Neuron (in vitro differentiated cells): Measurements from ENCODE around the gene UBE2Z.
A peak's percentile ranks its signal among the peaks of the same experiment; 100 is the strongest.
"Not testable (repeated sequence)": the region's sequence is repeated elsewhere in the genome, so short reads cannot be mapped to it uniquely, and the experiment has no call there.

Source experiments
- H2AFZ ChIP-seq: one replicate; pipeline ENCODE4 v1.6.1; 2013; ENCODE audit warnings: low read depth, mild to moderate bottlenecking, inconsistent platforms, low read length, moderate library complexity
- H3K27me3 ChIP-seq: one replicate; pipeline ENCODE4 v1.6.1; 2013; ENCODE audit warnings: low read length; ENCODE audit not compliant: insufficient read depth
- H3K36me3 ChIP-seq: one replicate; pipeline ENCODE4 v1.6.1; 2013; ENCODE audit warnings: low read length; ENCODE audit not compliant: insufficient read depth
- H3K4me1 ChIP-seq: one replicate; pipeline ENCODE4 v1.6.1; 2013; ENCODE audit warnings: low read length; ENCODE audit not compliant: insufficient read depth
- H3K4me3 ChIP-seq: 2 replicates; pipeline ENCODE4 v1.5.1; 2013; ENCODE audit warnings: mild to moderate bottlenecking, low read length, moderate library complexity
- H3K9me3 ChIP-seq: one replicate; pipeline ENCODE4 v1.6.1; 2013; ENCODE audit warnings: low read length

The UBE2Z gene

GRCh38 chr17:48912476-48912875 is 4.3 kb downstream of the UBE2Z start:
- Histone ChIP-seq H3K4me3 (no peak overlapping the region), H3K9me3 (no peaks in the 10 kb centered on the region), H2AFZ (no peak overlapping the region), H3K4me1 (peaks cover 22% of the 10 kb centered on the region), H3K27me3 (no peaks in the 10 kb centered on the region), H3K36me3 (peaks cover 61% of the 10 kb centered on the region)

GRCh38 chr17:48915459-48916282 is 7.5 kb downstream of the UBE2Z start:
- H3K4me1 ChIP-seq = peaks cover 5% of the 10 kb centered on the region
- no peak overlapping the region for H2AFZ ChIP-seq
- H3K9me3 ChIP-seq = no peaks in the 10 kb centered on the region
- peaks cover 81% of the 10 kb centered on the region for H3K36me3 ChIP-seq
- no peak overlapping the region for H3K4me3 ChIP-seq
- H3K27me3 ChIP-seq = no peaks in the 10 kb centered on the region

- Histone ChIP-seq H3K4me1 (no peaks in the 10 kb centered on the region), H3K36me3 (peaks cover 93% of the 10 kb centered on the region), H3K9me3 (no peaks in the 10 kb centered on the region), H3K27me3 (no peaks in the 10 kb centered on the region), H2AFZ (no peak overlapping the region), H3K4me3 (no peak overlapping the region)
Observed at GRCh38 chr17:48925251-48925990, 17.2 kb downstream of the UBE2Z start.

DNA sequence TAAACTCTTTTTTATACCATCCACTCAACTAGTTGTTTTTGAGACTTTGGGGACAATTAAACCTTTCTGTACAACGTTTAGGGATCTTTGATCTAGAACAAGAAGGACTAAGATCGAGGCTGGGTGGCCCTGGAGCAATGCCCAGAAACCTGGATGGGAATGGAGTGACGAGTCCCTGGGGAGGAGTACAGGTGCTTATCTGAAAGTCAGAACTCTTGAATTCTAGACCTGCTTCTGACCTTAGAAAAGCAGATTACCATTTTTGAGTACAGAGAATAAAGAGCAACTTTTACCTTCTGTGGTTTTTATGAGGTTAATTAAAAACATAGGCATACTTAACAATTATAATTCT is 17.8 kb downstream of the UBE2Z start:
- Histone ChIP-seq H3K9me3 (no peaks in the 10 kb centered on the region), H3K27me3 (no peaks in the 10 kb centered on the region), H3K4me3 (no peak overlapping the region), H2AFZ (no peak overlapping the region), H3K4me1 (no peaks in the 10 kb centered on the region), H3K36me3 (peaks cover 93% of the 10 kb centered on the region)

DNA sequence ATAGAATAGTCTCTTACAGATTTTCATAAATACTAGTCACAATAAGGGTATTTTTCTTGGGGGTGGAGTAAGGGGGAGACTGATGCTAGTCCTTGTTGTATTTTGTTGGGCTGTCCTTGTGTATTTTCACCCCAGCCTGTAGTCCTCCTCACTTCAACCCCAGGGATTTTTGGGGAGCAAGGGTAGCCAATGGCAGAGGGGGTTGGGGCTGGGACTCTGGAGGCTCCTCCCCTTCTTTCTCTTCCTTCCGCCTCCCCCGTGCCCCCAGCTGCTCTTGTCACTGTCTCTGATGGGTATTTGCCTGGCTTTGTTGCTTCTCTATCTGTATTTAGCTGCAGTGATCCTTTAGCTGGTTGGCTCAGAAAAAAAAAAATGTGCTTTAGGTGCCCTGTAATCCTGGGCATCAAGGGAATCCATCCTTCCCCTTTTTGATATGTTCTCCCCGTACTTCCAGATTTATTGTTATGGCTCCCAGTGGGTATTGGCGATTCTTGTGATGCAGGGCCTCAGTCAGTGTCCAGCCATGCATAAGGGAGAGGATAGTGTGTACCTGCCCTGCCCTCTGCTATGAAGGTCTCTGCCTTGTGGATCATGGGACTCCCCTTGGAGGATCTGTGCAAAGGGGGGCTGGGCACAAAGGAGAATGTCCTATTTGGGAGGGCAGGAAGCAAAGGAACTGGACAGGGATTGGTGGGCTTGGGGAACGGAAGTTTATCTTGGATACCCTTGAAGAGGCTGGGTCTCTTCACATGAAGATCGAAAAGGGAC is 20.0 kb downstream of the UBE2Z start:
- peaks cover 90% of the 10 kb centered on the region for H3K36me3 ChIP-seq
- H3K9me3 ChIP-seq = no peaks in the 10 kb centered on the region
- H3K27me3 ChIP-seq = no peaks in the 10 kb centered on the region
- H2AFZ ChIP-seq = no peak overlapping the region
- no peak overlapping the region for H3K4me3 ChIP-seq
- no peaks in the 10 kb centered on the region for H3K4me1 ChIP-seq

DNA sequence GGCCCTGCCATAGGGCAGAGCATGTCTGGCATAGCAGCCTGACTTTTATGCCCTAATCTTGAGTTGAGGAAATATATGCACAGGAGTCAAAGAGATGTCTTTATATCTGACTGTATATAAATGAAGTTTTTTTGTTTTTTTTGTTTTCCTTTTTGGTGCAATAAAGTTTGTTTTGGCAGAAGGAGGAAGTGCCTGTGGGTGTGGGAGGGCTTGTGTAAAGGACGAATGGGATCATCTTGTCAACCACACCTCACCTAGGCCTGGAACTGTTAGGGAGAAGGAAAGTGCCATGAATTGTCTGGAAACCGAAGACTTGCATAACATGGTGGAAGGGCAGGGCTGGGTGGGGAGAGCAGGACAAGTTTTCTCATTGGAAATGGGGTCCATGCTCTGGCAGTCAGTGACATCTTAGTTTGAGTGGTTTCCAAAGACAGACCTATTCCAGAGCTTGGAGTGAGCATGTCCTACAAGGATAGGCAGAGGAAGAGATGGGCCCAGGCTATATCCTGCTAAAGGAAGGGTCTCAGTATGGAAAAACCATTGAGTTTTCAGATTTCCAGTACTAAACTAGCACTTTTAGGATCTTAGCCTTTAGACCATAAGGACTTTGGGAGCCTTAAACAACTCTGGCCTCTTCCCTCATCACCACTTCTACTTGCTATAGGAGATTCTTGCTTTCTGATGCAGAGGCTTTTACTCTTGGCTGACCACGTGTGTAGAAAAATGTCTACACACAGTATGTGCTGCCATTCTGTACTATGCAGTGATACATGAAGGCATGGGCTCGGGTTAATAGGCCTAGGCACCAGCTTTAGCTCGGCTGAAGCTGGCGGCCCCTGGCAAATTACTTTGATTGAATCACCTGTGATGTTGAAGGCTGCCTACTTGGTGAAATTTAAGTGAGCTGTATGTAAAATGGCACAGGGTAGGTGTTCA is 20.9 kb downstream of the UBE2Z start:
- H3K27me3 ChIP-seq = no peaks in the 10 kb centered on the region
- no peaks in the 10 kb centered on the region for H3K9me3 ChIP-seq
- H3K36me3 ChIP-seq = peaks cover 90% of the 10 kb centered on the region
- H3K4me1 ChIP-seq = no peaks in the 10 kb centered on the region
- no peak overlapping the region for H2AFZ ChIP-seq
- no peak overlapping the region for H3K4me3 ChIP-seq

DNA sequence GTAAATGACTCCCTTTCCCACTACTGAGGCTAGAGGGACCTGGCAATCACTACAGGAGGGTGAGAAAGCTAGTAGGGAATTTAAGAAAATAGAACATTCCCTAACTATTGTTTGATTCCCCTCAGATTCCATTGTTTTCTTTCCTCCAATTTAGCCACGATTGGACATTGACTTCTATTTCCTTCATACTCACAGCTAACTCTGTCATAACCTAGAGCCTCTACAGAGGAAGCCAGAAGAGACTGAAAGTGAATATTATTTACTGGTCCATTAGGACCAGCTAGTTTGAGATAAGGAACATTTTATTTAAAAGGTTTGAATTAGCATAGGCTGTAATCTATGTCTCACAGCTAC is 21.6 kb downstream of the UBE2Z start:
- Histone ChIP-seq H3K36me3 (peaks cover 91% of the 10 kb centered on the region), H2AFZ (no peak overlapping the region), H3K9me3 (no peaks in the 10 kb centered on the region), H3K4me1 (no peaks in the 10 kb centered on the region), H3K27me3 (no peaks in the 10 kb centered on the region), H3K4me3 (no peak overlapping the region)

- H3K9me3 ChIP-seq = no peaks in the 10 kb centered on the region
- H3K27me3 ChIP-seq = no peaks in the 10 kb centered on the region
- no peak overlapping the region for H3K4me3 ChIP-seq
- no peak overlapping the region for H2AFZ ChIP-seq
- peaks cover 87% of the 10 kb centered on the region for H3K36me3 ChIP-seq
- H3K4me1 ChIP-seq = no peaks in the 10 kb centered on the region
Observed at GRCh38 chr17:48930435-48930873, 22.2 kb downstream of the UBE2Z start.

DNA sequence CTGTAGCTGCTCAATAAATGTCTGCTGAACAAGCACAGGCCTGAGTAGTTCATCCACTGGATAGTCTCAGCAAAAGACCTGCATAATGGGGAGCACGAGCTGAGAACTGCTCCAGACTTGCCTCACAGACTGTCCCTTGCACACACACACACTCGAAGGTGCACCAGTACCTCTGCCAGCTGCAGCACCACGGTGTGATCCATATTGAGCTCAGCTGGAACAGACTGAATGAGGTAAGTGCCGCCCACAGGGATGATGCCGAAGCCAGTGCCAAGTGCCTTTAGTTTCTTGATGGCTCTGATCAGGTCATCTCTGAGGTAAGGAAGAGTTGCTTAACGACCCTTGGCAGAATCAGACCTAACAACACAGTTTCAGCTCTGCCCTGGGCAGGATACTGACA is 24.8 kb downstream of the UBE2Z start:
- H3K36me3 ChIP-seq = peaks cover 80% of the 10 kb centered on the region

GRCh38 chr17:48944515-48945260 is 36.5 kb downstream of the UBE2Z start, which contains the start of gene SNF8:
TSS of gene SNF8 (minus strand) at chr17:48944842. CDS start at chr17:48944734, 108 bp downstream.
- H3K4me1 ChIP-seq = peaks cover 12% of the 10 kb centered on the region
- peak within 1 kb of the TSS; percentile 95 for H3K4me3 ChIP-seq
- peaks cover 20% of the 10 kb centered on the region for H3K36me3 ChIP-seq
- H3K27me3 ChIP-seq = no peaks in the 10 kb centered on the region
- H3K9me3 ChIP-seq = no peaks in the 10 kb centered on the region
- H2AFZ ChIP-seq = peak within 1 kb of the TSS; percentile 40

More for the DNA sequence above, 24.8 kb downstream of the UBE2Z start:
- Histone ChIP-seq H3K4me3 (no peak overlapping the region), H3K4me1 (no peaks in the 10 kb centered on the region), H3K9me3 (no peaks in the 10 kb centered on the region), H2AFZ (no peak overlapping the region), H3K27me3 (no peaks in the 10 kb centered on the region)

- Histone ChIP-seq H3K4me1 (peaks cover 12% of the 10 kb centered on the region), H3K36me3 (peaks cover 15% of the 10 kb centered on the region), H2AFZ (peak overlapping the region; percentile 1), H3K4me3 (peak overlapping the region; percentile 95)
- H3K9me3 ChIP-seq, H3K27me3 ChIP-seq: not testable (repeated sequence)
Observed at GRCh38 chr17:48945261-48945651, 37.0 kb downstream of the UBE2Z start.

- H3K4me3 ChIP-seq = no peak overlapping the region
- no peak overlapping the region for H2AFZ ChIP-seq
- no peaks in the 10 kb centered on the region for H3K27me3 ChIP-seq
- peaks cover 9% of the 10 kb centered on the region for H3K4me1 ChIP-seq
- no peaks in the 10 kb centered on the region for H3K9me3 ChIP-seq
- H3K36me3 ChIP-seq = no peaks in the 10 kb centered on the region
Observed at GRCh38 chr17:48951572-48951971, 43.4 kb downstream of the UBE2Z start.
